ENCODE results near the gene ARPC1B. TPM values are rescaled to one million over a fixed set of nuclear protein-coding genes. Genes with fewer than 3 reads are reported as not detected.

Gene ARPC1B
- total RNA-seq, 1 donor from 2014 or later = 888 TPM

DNA sequence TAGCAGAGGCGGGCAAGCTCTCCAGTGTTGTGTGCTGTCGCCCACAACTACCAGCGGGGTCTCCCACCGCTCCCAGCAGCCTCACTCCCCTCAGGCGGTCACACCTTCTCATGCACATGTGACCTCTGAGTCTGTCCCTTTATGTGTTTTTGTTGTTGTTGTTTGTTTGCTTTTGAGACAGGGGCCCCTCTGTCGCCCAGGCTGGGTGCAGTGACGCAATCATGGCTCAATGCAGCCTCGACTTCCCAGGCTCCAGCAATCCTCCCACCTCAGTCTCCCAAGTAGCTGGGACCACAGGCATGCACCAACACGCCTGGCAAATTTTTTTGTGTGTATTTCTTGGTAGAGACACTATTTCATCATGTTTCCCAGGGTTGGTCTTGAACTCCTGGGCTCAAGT lies 65.7 kb downstream of the ARPC1B start:
- DNase-seq (ENCODE audit: low read depth, low spot score) = no peak

Other genes starting within 250 kb of the ARPC1B start
- gene SMURF1, start 230.6 kb upstream of the ARPC1B start, total RNA-seq = 20.1 and 20.2 TPM in 2 replicates
- not detected in 2 replicates for gene KPNA7, start 166.6 kb upstream of the ARPC1B start, total RNA-seq
- gene MYH16, start 101.9 kb upstream of the ARPC1B start, total RNA-seq = 0.21 and 0.53 TPM in 2 replicates
- 214 and 272 TPM in 2 replicates for gene ARPC1A, start 48.8 kb upstream of the ARPC1B start, total RNA-seq
- gene PDAP1, start 33.9 kb downstream of the ARPC1B start, total RNA-seq = 29.1 and 41.7 TPM in 2 replicates
- 92.2 and 116 TPM in 2 replicates for gene BUD31, start 34.2 kb downstream of the ARPC1B start, total RNA-seq
- gene PTCD1, start 64.1 kb downstream of the ARPC1B start, total RNA-seq = 5.3 and 5.4 TPM in 2 replicates
- 31.5 and 37.7 TPM in 2 replicates for gene CPSF4, start 64.2 kb downstream of the ARPC1B start, total RNA-seq
- 253 and 290 TPM in 2 replicates for gene ATP5MF, start 91.4 kb downstream of the ARPC1B start, total RNA-seq
- 4.8 and 5.9 TPM in 2 replicates for gene ZNF789, start 98.2 kb downstream of the ARPC1B start, total RNA-seq
- gene ZNF394, start 125.6 kb downstream of the ARPC1B start, total RNA-seq = 27.0 and 31.3 TPM in 2 replicates
- gene ZKSCAN5, start 129.9 kb downstream of the ARPC1B start, total RNA-seq = 10.4 and 15.1 TPM in 2 replicates
- gene FAM200A, start 177.4 kb downstream of the ARPC1B start, total RNA-seq = 4.8 and 5.4 TPM in 2 replicates
- 8.2 and 20.9 TPM in 2 replicates for gene ZNF655, start 183.9 kb downstream of the ARPC1B start, total RNA-seq
- gene TMEM225B, start 223.5 kb downstream of the ARPC1B start, total RNA-seq = not detected in 2 replicates
- gene ZSCAN25, start 242.2 kb downstream of the ARPC1B start, total RNA-seq = 12.5 and 14.2 TPM in 2 replicates

All from pulmonary artery endothelial cell (primary cell).